Naive B cell (primary cell): Measurements from ENCODE around the gene SLC9A8. TPM values are rescaled to one million over a fixed set of nuclear protein-coding genes. Genes with fewer than 3 reads are reported as not detected.
A peak's percentile ranks its signal among the peaks of the same experiment; 100 is the strongest.
"Not testable (repeated sequence)": the region's sequence is repeated elsewhere in the genome, so short reads cannot be mapped to it uniquely, and the experiment has no call there.

Source experiments
- ATAC-seq, 2 donors: fragments of 150-1000 bp; cut with Tn5 transposase; 2 replicates each; pipeline ENCODE4 v1.10.0; 2021; ENCODE audit warnings: low read depth in 2 of 2, mild to moderate bottlenecking in 2 of 2, moderate library complexity in 2 of 2
- DNase-seq: peaks from one replicate; pipeline ENCODE4 v3.0.0; 2022
- H3K27ac Mint-ChIP-seq, 6 donors: one replicate each; pipeline ENCODE4 v1.8.0; 2020 to 2022; ENCODE audit warnings: mild to moderate bottlenecking in 6 of 6, mixed read lengths in 6 of 6, moderate library complexity in 5 of 6, inconsistent platforms in 2 of 6
- H3K27me3 Mint-ChIP-seq, 3 donors: one replicate each; pipeline ENCODE4 v1.8.0; 2021 to 2022; ENCODE audit warnings: mixed read lengths in 3 of 3, mild to moderate bottlenecking in 1 of 3
- H3K36me3 Mint-ChIP-seq, 2 donors: one replicate each; pipeline ENCODE4 v1.8.0; 2020 to 2022; ENCODE audit warnings: mixed read lengths in 2 of 2, inconsistent platforms in 1 of 2, mild to moderate bottlenecking in 1 of 2
- H3K4me1 Mint-ChIP-seq, 3 donors: one replicate each; pipeline ENCODE4 v1.8.0; 2020 to 2022; ENCODE audit warnings: mixed read lengths in 3 of 3, inconsistent platforms in 1 of 3, mild to moderate bottlenecking in 1 of 3, moderate library complexity in 1 of 3
- H3K4me3 Mint-ChIP-seq, 8 donors: one replicate each; pipeline ENCODE4 v1.8.0; 2020 to 2022; ENCODE audit warnings: mild to moderate bottlenecking in 8 of 8, mixed read lengths in 8 of 8, moderate library complexity in 8 of 8, inconsistent platforms in 2 of 8
- H3K9me3 Mint-ChIP-seq, 7 donors: one replicate each; pipeline ENCODE4 v1.8.0; 2020 to 2022; ENCODE audit warnings: mixed read lengths in 7 of 7, mild to moderate bottlenecking in 5 of 7, inconsistent platforms in 2 of 7, moderate library complexity in 1 of 7
- polyA plus RNA-seq, 6 donors: library from polyadenylated mRNA; unstranded; fragments of 300-500 nt; fragmentation: Illumina TruSeq; gene quantifications; one replicate each; pipeline ENCODE4 v1.2.3, GENCODE V29; 2021; ENCODE audit warnings: low read depth in 6 of 6

Gene SLC9A8
- polyA plus RNA-seq, 6 donors from 2014 or later = 6.4 to 14.2 (median 10.7) TPM

DNA sequence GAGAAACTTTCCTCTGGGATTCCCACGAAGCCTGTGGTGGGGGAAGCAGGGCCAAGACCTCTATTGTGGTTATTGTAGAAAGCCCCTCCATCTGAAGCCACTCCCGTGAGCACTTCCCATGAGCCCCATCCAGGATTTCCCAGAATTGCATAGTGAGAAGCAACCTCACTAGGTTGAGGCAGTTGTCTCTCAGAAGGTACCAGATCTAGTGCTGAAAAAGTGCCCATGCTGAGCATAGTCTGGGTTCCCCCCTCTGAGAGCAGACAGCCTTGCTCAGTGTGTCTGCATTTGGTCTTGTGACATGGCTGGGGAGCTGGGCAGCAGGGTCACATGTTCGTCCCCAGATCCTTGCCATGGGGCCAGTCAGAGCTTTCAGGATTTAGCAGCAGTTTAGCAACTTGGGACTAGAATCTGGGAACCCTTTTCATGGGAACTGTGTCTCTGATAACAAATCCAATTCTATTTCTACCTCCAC is 38.6 kb downstream of the SLC9A8 start:
- H3K4me3 Mint-ChIP-seq = no peak overlapping the region

DNA sequence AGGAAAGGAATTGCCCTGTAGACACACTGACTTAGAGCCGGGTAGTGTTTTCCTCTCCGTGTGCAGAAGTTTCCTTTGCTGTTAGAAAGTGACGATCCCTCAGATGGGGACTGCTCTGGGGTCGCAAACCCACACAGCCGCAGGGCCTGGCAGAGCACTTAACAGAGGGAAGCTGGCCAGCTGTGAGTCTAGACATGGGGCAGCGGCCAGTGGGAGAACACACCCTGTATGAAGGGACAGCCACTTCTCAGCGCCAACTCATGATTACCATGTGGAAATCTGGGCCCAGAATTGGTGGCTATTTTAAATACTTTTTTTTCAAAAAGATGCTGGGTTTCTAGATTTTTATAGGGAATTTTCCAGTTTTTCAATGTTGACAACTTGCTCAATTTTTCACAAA is 39.4 kb downstream of the SLC9A8 start:
- Mint-ChIP-seq H3K27me3 (no peaks in the 10 kb centered on the region), H3K4me1 (peaks cover 4 to 11% (median 4%) of the 10 kb centered on the region in 3 donors), H3K9me3 (no peaks in the 10 kb centered on the region), H3K4me3 (no peak overlapping the region), H3K36me3 (peaks cover 11 to 15% of the 10 kb centered on the region in 2 donors), H3K27ac (no peak overlapping the region)
- DNase-seq (no peak), ATAC-seq (no peak)

More for the DNA sequence above, 38.6 kb downstream of the SLC9A8 start:
- no peak overlapping the region for H3K27ac Mint-ChIP-seq
- no peaks in the 10 kb centered on the region for H3K27me3 Mint-ChIP-seq
- H3K9me3 Mint-ChIP-seq = no peaks in the 10 kb centered on the region
- H3K4me1 Mint-ChIP-seq = peaks cover 4 to 11% (median 4%) of the 10 kb centered on the region in 3 donors
- ATAC-seq (no peak), DNase-seq (no peak)
- H3K36me3 Mint-ChIP-seq = peaks cover 11 to 15% of the 10 kb centered on the region in 2 donors

DNA sequence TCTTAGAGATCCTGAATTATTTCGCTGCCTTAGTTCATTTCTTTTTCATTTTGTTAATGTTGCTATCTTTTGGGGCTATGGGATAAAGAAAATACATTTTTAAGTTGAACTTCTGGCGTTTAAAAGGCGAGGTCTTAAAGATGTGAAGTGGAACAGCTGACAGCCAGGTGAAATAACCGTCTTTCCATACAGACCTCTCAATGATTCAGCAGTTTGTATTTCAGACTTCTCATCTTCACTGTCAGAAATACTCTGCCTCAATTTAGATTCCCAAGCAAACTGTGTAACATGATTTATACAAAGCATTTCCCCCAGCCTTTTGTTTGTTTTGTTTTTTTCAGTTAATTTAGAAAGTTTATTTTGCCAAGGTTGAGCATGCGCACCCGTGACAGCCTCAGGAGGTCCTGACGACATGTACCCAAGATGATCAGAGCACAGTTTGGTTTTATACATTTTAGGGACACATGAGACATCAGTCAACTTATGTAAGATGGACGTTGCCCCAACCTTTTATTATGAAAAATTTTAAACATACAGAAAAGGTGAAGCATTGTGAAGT is 40.0 kb downstream of the SLC9A8 start:
- H3K9me3 Mint-ChIP-seq = no peaks in the 10 kb centered on the region
- peak overlapping the region in 1 of 8 donors; percentile 48 for H3K4me3 Mint-ChIP-seq
- ATAC-seq (no peak), DNase-seq (no peak)
- peaks cover 4 to 11% (median 4%) of the 10 kb centered on the region in 3 donors for H3K4me1 Mint-ChIP-seq
- H3K27me3 Mint-ChIP-seq = no peaks in the 10 kb centered on the region
- peaks cover 11 to 15% of the 10 kb centered on the region in 2 donors for H3K36me3 Mint-ChIP-seq
- H3K27ac Mint-ChIP-seq = peak overlapping the region in 1 of 6 donors; percentile 63

DNA sequence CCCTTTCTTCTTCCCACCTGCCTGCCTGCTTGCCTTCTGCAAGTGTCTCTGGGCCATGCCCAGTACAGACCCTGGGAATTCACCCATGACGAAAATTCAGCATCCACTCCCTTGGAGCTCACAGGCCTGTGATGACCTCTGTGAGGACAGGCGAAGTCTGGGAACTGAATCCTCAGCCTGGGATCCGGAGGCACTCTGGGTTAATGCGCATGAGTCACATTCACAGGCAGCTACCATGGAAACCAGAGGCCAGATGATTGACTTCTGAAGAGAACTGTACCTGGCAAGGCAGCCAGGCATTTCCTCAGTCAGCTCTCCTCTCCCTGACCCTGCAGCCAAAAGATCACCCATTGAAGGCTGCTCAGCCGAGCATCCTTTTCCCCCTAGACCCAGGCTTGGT is 41.0 kb downstream of the SLC9A8 start:
- Mint-ChIP-seq H3K27ac (peak overlapping the region in 1 of 6 donors; percentile 47), H3K9me3 (no peaks in the 10 kb centered on the region), H3K4me1 (peaks cover 4 to 11% (median 4%) of the 10 kb centered on the region in 3 donors), H3K36me3 (peaks cover 11 to 14% of the 10 kb centered on the region in 2 donors), H3K27me3 (no peaks in the 10 kb centered on the region), H3K4me3 (no peak overlapping the region)
- ATAC-seq (no peak), DNase-seq (no peak)

DNA sequence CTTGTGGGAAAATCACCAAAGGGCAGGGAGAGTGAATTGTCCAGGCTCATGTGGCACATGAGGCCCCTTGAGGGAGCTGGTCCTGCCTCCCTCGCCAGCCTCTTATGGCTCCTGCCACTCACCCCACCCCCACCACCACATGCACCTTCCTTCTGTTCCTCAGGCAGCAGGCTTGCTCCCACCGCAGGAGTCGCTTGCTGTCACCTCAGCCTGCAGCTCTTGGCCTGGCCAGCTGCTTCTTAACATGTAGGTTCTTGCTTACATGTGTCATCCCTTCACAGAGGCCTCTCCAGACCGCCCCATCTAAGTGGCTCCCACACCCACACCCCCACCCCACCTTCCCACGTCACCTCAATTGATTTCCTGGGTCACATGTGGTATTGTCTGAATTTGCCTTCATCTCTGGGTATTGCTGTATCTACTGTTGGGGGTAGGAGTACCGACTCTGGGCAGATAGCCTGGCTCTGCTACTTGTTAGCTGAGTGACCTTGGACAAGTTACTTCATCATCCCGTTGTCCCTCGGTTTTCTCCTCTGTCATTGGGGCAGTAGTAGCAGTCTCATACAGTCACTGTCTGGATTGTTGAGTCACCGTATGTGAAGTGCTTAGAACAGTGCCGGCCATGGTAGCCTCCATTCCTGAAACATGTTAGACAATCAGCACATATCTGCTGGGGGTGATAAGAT is 41.7 kb downstream of the SLC9A8 start:
- Mint-ChIP-seq H3K4me3 (no peak overlapping the region), H3K4me1 (peaks cover 0 to 6% (median 4%) of the 10 kb centered on the region in 3 donors), H3K27me3 (no peaks in the 10 kb centered on the region), H3K27ac (peak overlapping the region in 2 of 6 donors; percentile 39 to 79), H3K9me3 (no peaks in the 10 kb centered on the region), H3K36me3 (peaks cover 7 to 11% of the 10 kb centered on the region in 2 donors)
- no peak for DNase-seq
- ATAC-seq = no peak

DNA sequence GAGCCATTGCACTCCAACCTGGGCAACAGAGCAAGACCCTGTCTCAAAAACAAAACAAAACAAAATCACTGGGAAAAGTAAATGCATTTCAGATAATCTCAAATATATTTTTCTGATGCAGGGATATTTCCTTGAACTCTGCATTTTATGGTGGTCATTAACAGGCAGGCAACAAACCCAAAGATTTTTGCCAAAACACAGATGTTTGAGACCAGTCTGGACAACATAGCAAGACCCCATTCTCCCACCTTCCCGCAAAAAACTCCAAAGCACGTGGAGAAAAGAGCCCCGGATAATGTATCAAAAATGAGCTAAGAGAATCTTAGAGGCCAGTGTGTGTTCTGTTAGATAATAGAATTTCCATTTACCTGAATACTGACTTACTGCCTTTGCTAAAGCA is 44.3 kb downstream of the SLC9A8 start:
- H3K27ac Mint-ChIP-seq = no peak overlapping the region
- peaks cover 0 to 4% of the 10 kb centered on the region in 2 donors for H3K36me3 Mint-ChIP-seq
- H3K27me3 Mint-ChIP-seq = no peaks in the 10 kb centered on the region
- H3K4me1 Mint-ChIP-seq = peaks cover 2 to 5% (median 3%) of the 10 kb centered on the region in 3 donors
- H3K9me3 Mint-ChIP-seq = no peaks in the 10 kb centered on the region
- H3K4me3 Mint-ChIP-seq = no peak overlapping the region
- DNase-seq (no peak), ATAC-seq (no peak)

DNA sequence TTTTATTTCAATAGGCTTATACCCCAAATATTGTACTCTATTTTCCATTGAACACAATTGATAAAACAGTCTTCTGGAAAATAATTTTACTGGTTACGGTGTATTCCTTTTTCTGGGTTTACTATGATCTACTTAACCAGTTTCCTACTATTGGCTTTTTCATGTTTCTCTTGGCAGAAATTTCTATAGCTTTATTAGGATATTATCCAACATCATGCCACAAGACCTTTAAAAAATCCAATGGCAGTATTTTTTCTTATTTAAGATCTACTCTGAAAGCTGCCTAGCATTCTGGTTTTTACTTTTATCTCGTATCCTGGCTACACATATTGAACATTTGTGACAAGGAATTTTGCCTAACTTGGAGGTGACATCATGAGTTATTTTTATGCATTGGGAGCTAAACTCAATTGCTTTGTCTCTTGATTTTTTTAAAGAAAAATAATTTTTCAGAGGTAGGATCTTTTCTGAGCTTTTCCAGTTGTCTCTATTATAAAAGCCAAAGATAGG is 45.5 kb downstream of the SLC9A8 start:
- no peak for ATAC-seq
- Mint-ChIP-seq H3K27me3 (no peaks in the 10 kb centered on the region), H3K9me3 (no peaks in the 10 kb centered on the region), H3K36me3 (peaks cover 0 to 4% of the 10 kb centered on the region in 2 donors), H3K4me3 (no peak overlapping the region), H3K4me1 (peaks cover 2 to 5% (median 3%) of the 10 kb centered on the region in 3 donors), H3K27ac (no peak overlapping the region)
- no peak for DNase-seq

DNA sequence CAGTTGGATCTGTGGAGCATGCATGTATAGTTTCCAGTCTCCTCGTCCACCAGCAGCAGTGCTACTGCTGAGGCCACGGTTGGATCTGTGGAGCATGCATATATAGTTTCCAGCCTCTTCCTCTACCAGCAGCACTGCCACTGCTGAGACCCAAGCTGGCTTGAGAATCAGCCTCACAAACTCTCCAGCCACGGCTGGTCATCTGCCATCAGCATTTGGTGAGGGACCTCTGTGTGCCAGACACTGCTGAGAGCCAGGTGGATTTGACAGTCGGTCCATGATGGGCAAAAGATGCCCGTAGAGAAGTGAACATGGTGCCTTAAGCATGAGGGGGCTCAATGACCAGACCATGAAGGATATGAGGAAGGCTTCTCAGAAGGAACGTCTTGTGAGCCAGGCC is 46.4 kb downstream of the SLC9A8 start:
- peaks cover 2 to 5% (median 3%) of the 10 kb centered on the region in 3 donors for H3K4me1 Mint-ChIP-seq
- no peaks in the 10 kb centered on the region for H3K9me3 Mint-ChIP-seq
- no peaks in the 10 kb centered on the region for H3K27me3 Mint-ChIP-seq
- ATAC-seq (no peak), DNase-seq (no peak)
- no peak overlapping the region for H3K4me3 Mint-ChIP-seq
- H3K36me3 Mint-ChIP-seq = peaks cover 0 to 4% of the 10 kb centered on the region in 2 donors
- H3K27ac Mint-ChIP-seq = no peak overlapping the region

DNA sequence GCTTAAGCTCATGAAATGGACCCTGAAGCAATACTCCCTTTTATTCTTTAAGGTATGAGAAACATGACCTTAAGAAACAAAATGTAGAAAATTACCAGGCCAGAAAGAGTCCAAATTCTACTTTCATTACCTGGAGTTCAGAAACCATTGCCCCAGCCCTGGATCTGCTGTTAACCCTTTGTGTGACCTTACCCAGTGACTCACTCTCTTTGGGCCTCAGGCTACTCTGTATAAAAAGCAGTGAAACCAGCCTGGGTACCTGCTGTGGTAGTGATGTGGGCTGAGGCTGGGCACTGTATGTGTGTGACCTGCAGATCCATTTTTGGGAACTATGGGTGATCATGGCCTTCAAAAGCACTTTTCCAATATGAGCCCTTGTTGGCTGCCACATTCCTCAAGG is 47.2 kb downstream of the SLC9A8 start:
- Mint-ChIP-seq H3K27ac (peak overlapping the region in 1 of 6 donors; percentile 3), H3K9me3 (no peaks in the 10 kb centered on the region), H3K4me1 (peaks cover 2 to 5% (median 3%) of the 10 kb centered on the region in 3 donors), H3K27me3 (no peaks in the 10 kb centered on the region), H3K36me3 (peaks cover 7 to 12% of the 10 kb centered on the region in 2 donors), H3K4me3 (no peak overlapping the region)
- no peak for DNase-seq
- no peak for ATAC-seq

DNA sequence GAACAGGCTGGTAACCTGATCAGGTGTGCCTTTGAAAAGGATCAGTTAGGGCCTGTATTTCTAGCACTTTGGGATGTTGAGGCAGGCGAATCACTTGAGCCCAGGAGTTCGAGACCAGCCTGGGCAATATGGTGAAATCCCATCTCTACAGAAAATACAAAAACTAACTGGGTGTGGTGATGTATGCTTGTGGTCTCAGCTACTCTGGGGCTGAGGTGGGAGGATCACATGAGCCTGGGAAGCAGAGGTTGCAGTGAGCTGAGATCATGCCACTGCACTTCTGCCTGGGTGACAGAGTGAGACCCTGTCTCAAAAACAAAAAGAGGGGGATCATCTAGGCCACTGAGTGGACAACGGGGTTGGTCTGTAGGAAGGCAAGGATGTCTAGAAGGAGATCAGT is 48.6 kb downstream of the SLC9A8 start:
- not testable (repeated sequence) for H3K4me3 Mint-ChIP-seq, H3K36me3 Mint-ChIP-seq

DNA sequence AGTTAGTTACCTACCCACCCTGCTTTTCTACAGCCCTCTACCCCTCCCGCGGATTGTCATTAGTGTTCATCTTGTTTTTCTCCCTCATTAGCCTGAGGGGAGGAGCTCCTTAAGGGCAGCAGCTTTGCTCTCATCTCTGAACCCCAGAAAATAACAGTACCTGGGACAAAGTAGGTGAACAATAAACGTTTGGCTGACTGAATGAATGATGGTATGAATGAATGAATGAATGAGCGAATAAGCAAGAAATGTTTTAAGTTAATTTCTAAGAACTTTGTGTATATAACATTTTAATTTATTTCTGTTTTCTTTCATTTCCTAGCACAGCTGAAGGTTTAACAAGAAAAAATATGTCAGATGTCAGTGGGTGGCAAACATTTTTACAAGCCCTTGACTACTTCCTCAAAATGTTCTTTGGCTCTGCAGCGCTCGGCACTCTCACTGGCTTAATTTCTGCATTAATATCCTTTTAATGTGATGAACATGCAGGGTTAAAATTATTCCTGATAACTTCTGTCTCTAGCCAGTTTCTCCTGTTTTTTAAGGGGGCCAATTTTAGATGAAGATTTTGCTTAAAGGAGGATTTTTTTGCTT is 50.1 kb downstream of the SLC9A8 start:
- peaks cover 8 to 19% of the 10 kb centered on the region in 2 donors for H3K36me3 Mint-ChIP-seq
- H3K27me3 Mint-ChIP-seq = no peaks in the 10 kb centered on the region
- ATAC-seq (no peak), DNase-seq (no peak)
- no peak overlapping the region for H3K4me3 Mint-ChIP-seq
- peak overlapping the region in 3 of 6 donors; percentile 37 to 83 (median 65) for H3K27ac Mint-ChIP-seq
- H3K9me3 Mint-ChIP-seq = no peaks in the 10 kb centered on the region
- H3K4me1 Mint-ChIP-seq = peaks cover 2 to 5% (median 3%) of the 10 kb centered on the region in 3 donors

More for the DNA sequence above, 48.6 kb downstream of the SLC9A8 start:
- H3K27me3 Mint-ChIP-seq, H3K27ac Mint-ChIP-seq, ATAC-seq, H3K9me3 Mint-ChIP-seq, DNase-seq, H3K4me1 Mint-ChIP-seq: not testable (repeated sequence)

DNA sequence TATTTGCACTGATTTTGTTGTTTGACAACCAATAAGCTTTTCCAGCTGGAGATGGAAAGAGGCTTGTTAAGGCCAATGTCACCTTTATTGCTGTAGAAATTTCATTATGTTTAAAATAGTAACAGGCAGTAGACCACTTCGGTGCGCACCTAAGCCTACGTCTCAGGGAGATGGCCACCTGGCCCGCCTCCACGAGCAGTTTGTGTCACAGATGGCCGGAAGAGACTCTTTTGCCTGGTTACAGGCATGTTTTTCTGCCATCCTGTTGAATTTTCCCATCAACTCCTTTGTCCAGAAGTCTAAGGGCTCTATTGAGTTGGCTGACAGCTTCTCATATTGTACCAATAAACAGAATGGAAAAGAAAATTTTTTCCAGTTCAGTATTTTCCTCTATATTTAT is 51.0 kb downstream of the SLC9A8 start:
- no peak for DNase-seq
- no peaks in the 10 kb centered on the region for H3K9me3 Mint-ChIP-seq
- ATAC-seq = no peak
- H3K27ac Mint-ChIP-seq = no peak overlapping the region
- no peak overlapping the region for H3K4me3 Mint-ChIP-seq
- H3K4me1 Mint-ChIP-seq = peaks cover 2 to 5% (median 3%) of the 10 kb centered on the region in 3 donors
- no peaks in the 10 kb centered on the region for H3K27me3 Mint-ChIP-seq
- peaks cover 8 to 19% of the 10 kb centered on the region in 2 donors for H3K36me3 Mint-ChIP-seq

DNA sequence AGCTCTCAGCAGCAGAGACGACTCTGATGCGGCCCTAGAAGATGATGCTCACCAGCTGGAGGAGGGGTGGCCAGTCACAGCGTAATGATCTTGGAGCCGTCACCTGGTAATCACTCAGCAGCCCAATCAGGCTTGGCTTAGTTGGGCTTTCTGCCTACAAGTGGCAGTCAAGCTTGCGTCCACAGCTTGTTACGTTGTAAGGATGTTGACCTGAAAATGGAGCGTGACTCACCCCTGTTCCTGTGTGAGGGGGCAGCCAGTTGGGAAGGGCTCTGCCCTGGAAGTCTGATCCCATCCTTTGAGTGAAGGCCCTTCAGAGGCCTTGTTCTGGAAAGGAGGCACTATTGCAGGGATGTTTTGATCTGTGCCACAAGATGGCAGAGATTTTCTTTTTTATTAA is 52.9 kb downstream of the SLC9A8 start:
- Mint-ChIP-seq H3K27me3 (no peaks in the 10 kb centered on the region), H3K27ac (no peak overlapping the region), H3K36me3 (peaks cover 15 to 27% of the 10 kb centered on the region in 2 donors), H3K4me1 (peaks cover 2 to 5% (median 4%) of the 10 kb centered on the region in 3 donors), H3K9me3 (no peaks in the 10 kb centered on the region), H3K4me3 (no peak overlapping the region)
- ATAC-seq (no peak), DNase-seq (no peak)
